SKM-1 (cell line): ENCODE measurements around the gene CYTH4.
"Not testable (repeated sequence)": the region's sequence is repeated elsewhere in the genome, so short reads cannot be mapped to it uniquely, and the experiment has no call there.

Experiments
- DNase-seq: peaks from one replicate; lab custom pipeline; 2025; ENCODE audit not compliant: unreplicated experiment; lab: John Stamatoyannopoulos, UW

Gene CYTH4

GRCh38 chr22:37282385-37282677 lies at the start of gene CYTH4:
Gene CYTH4, plus strand, starts transcription at chr22:37282508. Its CDS starts 62 bp downstream, at chr22:37282570.
- DNase-seq = peak; percentile 36

GRCh38 chr22:37233371-37233750 lies 48.9 kb upstream of the CYTH4 start:
- DNase-seq = not testable (repeated sequence)

- no peak for DNase-seq
Observed at GRCh38 chr22:37233751-37234631, 48.3 kb upstream of the CYTH4 start.

- DNase-seq = no peak
Observed at GRCh38 chr22:37234736-37235711, 47.3 kb upstream of the CYTH4 start.

- DNase-seq = no peak
Observed at GRCh38 chr22:37235897-37236607, 46.3 kb upstream of the CYTH4 start.

- no peak for DNase-seq
Observed at GRCh38 chr22:37237371-37238268, 44.7 kb upstream of the CYTH4 start.

GRCh38 chr22:37239336-37240239 lies 42.7 kb upstream of the CYTH4 start:
- DNase-seq = no peak

- DNase-seq = no peak
Observed at GRCh38 chr22:37240240-37240940, 41.9 kb upstream of the CYTH4 start.

GRCh38 chr22:37240941-37241320 lies 41.4 kb upstream of the CYTH4 start:
- no peak for DNase-seq

- DNase-seq = no peak
Observed at GRCh38 chr22:37241351-37242142, 40.8 kb upstream of the CYTH4 start.

GRCh38 chr22:37242395-37242918 lies 39.9 kb upstream of the CYTH4 start:
- peak; percentile 99 for DNase-seq

GRCh38 chr22:37243402-37244113 lies 38.8 kb upstream of the CYTH4 start:
- DNase-seq = peak; percentile 12

- peak; percentile 95 for DNase-seq
Observed at GRCh38 chr22:37244114-37244921, 38.0 kb upstream of the CYTH4 start, which contains the start of gene RAC2. Gene RAC2, minus strand, starts transcription at chr22:37244269. Its CDS starts 121 bp downstream, at chr22:37244148.

GRCh38 chr22:37244922-37245722 lies 37.2 kb upstream of the CYTH4 start:
- DNase-seq = peak; percentile 55

GRCh38 chr22:37245740-37246139 lies 36.6 kb upstream of the CYTH4 start:
- no peak for DNase-seq
